Cardiac fibroblast (primary cell): Measurements from ENCODE around the gene TEN1.
"Not testable (repeated sequence)": the region's sequence is repeated elsewhere in the genome, so short reads cannot be mapped to it uniquely, and the experiment has no call there.

ENCODE experiments used
- DNase-seq, 2 donors: peaks; one replicate each; pipeline versions ENCODE4 v3.0.0 to v3.0.0-alpha.2; 2010; ENCODE audit warnings: low read depth in 2 of 2
- H3K4me3 ChIP-seq, 2 donors: replicated peaks in 1 of 2; 1 replicate in 1 of 2; 2 replicates in 1 of 2; pipeline ENCODE4 v1.5.1; 2011; ENCODE audit warnings: low read depth in 2 of 2, low read length in 2 of 2, mild to moderate bottlenecking in 2 of 2, moderate library complexity in 1 of 2
- CTCF ChIP-seq: IDR thresholded peaks from one replicate; pipeline ENCODE4 v1.5.1; 2011; ENCODE audit warnings: low read depth, mild to moderate bottlenecking, low read length, inconsistent platforms

The TEN1 gene

GRCh38 chr17:76034428-76035350 lies 55.6 kb downstream of the TEN1 start:
- DNase-seq: no peak
- H3K4me3 ChIP-seq: no peak overlapping the region
- TF ChIP-seq CTCF: no peak

- H3K4me3 ChIP-seq: no peak overlapping the region
- no peak for TF ChIP-seq CTCF
- DNase-seq: peak in 1 of 2 donors; percentile 5
Measured at GRCh38 chr17:76036497-76037261, 57.6 kb downstream of the TEN1 start.

GRCh38 chr17:76038050-76038449 lies 59.0 kb downstream of the TEN1 start:
- no peak for DNase-seq
- TF ChIP-seq CTCF: no peak
- no peak overlapping the region for H3K4me3 ChIP-seq

DNA sequence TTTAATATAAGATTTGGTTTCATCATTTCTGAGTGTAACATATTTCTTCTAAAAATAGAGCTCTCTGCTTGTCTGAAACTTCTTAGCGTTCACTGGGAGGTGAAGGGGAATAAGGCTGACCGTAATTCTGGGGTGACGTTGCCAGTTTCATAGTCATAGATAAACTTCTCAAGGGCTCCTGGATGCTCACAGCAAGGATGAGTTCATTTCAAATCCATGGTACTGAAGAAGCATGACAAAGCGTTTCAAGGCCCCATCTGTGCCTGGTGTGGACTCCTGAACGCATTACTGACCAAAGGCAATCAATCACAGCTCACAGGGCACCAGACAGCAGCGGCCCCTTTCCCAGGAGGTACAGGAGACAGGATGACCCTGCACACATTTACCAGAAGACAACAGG lies 60.1 kb downstream of the TEN1 start:
- no peak for DNase-seq
- TF ChIP-seq CTCF: no peak
- H3K4me3 ChIP-seq: no peak overlapping the region

DNA sequence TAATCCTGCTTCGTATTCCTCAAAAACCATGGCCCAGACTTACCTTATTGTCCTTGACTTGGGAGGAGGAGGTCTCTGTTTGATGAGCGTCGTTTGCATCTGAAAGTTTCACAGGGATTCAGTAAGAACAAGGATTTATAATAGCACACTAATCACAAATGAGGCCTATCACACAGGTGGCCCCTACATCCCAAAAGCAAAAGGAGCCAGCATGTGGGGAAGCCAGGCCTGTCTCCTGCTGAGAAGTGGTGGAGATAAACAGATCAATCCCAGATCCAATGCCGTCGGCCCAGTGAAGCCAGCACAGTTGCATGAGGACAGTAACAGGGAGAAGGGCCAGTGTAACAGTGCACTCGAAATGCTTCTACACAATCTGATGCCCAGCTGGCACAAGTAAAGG lies 61.3 kb downstream of the TEN1 start:
- H3K4me3 ChIP-seq: no peak overlapping the region
- no peak for TF ChIP-seq CTCF
- no peak for DNase-seq

- H3K4me3 ChIP-seq, DNase-seq: not testable (repeated sequence)
Measured at GRCh38 chr17:76042868-76043267, 63.8 kb downstream of the TEN1 start.

DNA sequence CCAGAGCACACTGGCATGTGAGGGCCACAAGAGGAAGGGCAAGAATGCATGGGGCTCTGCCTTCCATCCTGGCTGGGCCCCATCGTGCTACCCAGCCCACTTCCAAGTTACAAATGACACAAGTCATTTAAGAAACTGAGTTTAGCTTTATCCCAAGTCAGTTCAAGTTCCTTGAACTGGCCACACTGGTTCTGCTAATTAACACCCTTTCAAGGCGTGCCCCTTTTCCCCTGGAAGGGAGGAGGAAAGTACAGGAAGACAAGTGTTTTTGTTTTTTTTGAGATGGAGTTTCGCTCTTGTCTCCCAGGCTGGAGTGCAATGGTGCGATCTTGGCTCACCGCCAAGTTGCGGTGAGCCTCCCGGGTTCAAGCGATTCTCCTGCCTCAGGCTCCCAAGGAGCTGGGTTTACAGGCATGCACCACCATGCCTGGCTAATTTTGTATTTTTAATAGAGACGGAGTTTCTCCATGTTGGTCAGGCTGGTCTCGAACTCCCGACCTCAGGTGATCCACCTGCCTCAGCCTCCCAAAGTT lies 65.5 kb downstream of the TEN1 start:
- not testable (repeated sequence) for H3K4me3 ChIP-seq, DNase-seq
